ENCODE results near the gene C9orf78. TPM values are rescaled to one million over a fixed set of nuclear protein-coding genes. Genes with fewer than 3 reads are reported as not detected.

C9orf78 gene
- total and polyA plus RNA-seq, 9 of the 15 experiments (the other 6 are each of a cell fraction or from before 2014, with no cell fraction given): 94.6 to 266 (median 202) TPM

DNA sequence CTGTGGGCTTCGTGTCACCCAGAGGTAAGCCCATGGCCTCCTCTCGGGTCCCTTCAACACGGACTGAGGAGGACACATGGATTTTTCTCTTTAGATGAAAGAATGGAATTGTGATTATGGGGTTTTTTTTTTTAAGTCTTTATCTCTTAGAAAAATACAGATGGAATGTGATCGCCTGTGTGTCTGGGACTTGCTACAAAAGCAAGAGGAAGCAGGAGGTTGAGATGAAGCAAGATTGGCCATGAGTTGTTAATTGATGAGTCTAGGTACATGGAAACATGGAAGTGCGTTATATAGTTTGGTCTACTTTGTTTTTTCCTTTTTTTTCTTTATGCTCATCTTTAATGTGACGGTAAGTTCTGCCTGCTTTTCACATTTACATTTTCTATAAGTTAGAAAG is 14.8 kb upstream of the C9orf78 start (continued):
- TF ChIP-seq ZKSCAN8 (CRISPR knock-in tag; IDR thresholded peaks at IDR 0.05): no peak
- TF ChIP-seq ZNF41 (CRISPR knock-in tag; conservative IDR thresholded peaks at IDR 0.05): no peak
- no peak for TF ChIP-seq EGR1 (conservative IDR thresholded peaks at IDR 0.05)
- no peak for TF ChIP-seq ERF (CRISPR knock-in tag; IDR thresholded peaks at IDR 0.05)

DNA sequence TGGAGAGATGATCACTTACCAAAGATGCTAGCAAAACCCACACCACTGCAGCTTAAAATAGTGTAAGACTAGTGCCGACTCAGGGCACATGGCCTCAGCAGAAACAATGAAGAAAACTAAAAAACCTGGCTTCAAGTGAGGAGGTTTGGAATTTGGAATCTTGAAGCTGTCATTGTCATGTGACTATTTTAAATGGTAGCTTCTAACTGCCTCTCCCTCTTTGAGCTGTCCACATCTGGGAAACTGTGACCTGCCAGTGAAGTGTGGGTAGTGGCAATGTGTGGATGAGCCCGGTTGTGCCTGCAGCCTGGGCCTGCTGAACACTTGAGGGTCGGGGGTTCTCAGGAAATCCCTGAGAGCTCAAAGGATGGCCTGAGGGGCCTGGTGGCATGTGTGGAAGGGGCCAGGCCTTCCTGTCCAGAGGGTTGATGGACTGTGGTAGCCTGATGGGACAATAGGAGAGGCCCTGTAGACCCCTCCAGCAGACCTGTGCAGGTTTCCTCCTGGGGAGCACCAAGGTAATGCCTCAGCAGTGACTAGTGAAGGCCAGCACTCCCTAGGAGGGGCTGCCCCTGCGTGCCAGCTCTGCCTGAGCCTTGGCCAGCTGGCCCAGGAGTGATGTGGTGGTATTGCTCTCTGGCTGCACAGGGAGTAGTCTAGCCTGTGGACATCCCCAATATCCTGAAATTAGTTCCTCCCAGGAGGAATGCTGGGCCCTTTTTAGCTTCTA is 13.8 kb upstream of the C9orf78 start:
- Histone ChIP-seq H3K4me3 (no peak overlapping the region), H3K9me3 (replicated peaks; ENCODE audit: control insufficient read depth, insufficient read depth, low read depth, low read length) (no peaks in the 10 kb centered on the region), H3K36me3 (ENCODE audit: control insufficient read depth, insufficient read depth, low read length) (peaks cover 56% of the 10 kb centered on the region), H3K27me3 (ENCODE audit: control insufficient read depth in 2 of 2, insufficient read depth in 2 of 2, low read length in 2 of 2) (no peaks in the 10 kb centered on the region), H2AFZ (ENCODE audit: low read depth, low read length) (no peak overlapping the region), H3K4me2 (ENCODE audit: insufficient read depth, low read length) (no peak overlapping the region), H3K79me2 (ENCODE audit: control insufficient read depth, insufficient read depth, low read length) (peaks cover 6% of the 10 kb centered on the region; the same call in 2 of the 3 replicates), H3K9me1 (ENCODE audit: control insufficient read depth, insufficient read depth, low read length) (no peaks in the 10 kb centered on the region), H4K20me1 (replicated peaks; ENCODE audit: control insufficient read depth, insufficient read depth, low read length) (no peaks in the 10 kb centered on the region), H3K4me1 (replicated peaks in 1 of 2; ENCODE audit: control insufficient read depth in 2 of 2, insufficient read depth in 2 of 2, low read length in 2 of 2) (peaks cover 0 to 7% of the 10 kb centered on the region in 2 experiments; a peak in 2 of 5 replicates), H3K27ac (ENCODE audit: extremely low read depth, low read depth, low read length) (peak overlapping the region; percentile 16; the same call in 1 of the 3 replicates), H3K9ac (ENCODE audit: insufficient read depth in 1 of 2, low read depth in 2 of 2, low read length in 2 of 2) (peak overlapping the region in 1 of 2 experiments; percentile 75; a peak in 2 of 4 replicates)
- POLR2A ChIA-PET: interaction anchor here (0.7 to 7.5 kb wide), 6 partner anchors 12 to 688 kb away, joined by 3 to 91 read pairs (median 4); partner anchors contain the start of genes C9orf78 and USP20
- 75% methylated on average over 4 of the region's 4 CpGs for WGBS (ENCODE audit: insufficient coverage, low coverage, missing lambda C conversion rate)
- ATAC-seq (peak; percentile 33), FAIRE-seq (no peak), DNase-seq (ENCODE audit: extremely low read depth in 1 of 4, low spot score in 3 of 4) (no peak)
- CTCF ChIA-PET (ENCODE audit: low intra/inter-chr PET ratio): no interaction called here
- intact Hi-C loops (cut with micrococcal nuclease): no loop called here
- in situ Hi-C loops (cut with MboI): no loop called here
- no TSS peak for BruUV-seq (replicated peaks)
- TF ChIP-seq RAD51 (IDR thresholded peaks at IDR 0.05; ENCODE audit: borderline replicate concordance, low read depth) (peak; percentile 18; the same call in 1 of the 2 replicates), FOXA1 (IDR thresholded peaks at IDR 0.05; ENCODE audit: borderline replicate concordance) (no peak), NFE2 (IDR thresholded peaks at IDR 0.05; ENCODE audit: low read depth) (no peak), RBM17 (IDR thresholded peaks at IDR 0.05; ENCODE audit: borderline replicate concordance, low read depth, low read length) (no peak), POLR2G (IDR thresholded peaks at IDR 0.05; ENCODE audit: low read depth, low read length) (0 out of 2 replicates have a peak, but pooled peaks have one; percentile 9), NFE2L1 (tag; IDR thresholded peaks at IDR 0.05; ENCODE audit: borderline replicate concordance, low read depth) (no peak)
- TF ChIP-seq, protein P1, sequence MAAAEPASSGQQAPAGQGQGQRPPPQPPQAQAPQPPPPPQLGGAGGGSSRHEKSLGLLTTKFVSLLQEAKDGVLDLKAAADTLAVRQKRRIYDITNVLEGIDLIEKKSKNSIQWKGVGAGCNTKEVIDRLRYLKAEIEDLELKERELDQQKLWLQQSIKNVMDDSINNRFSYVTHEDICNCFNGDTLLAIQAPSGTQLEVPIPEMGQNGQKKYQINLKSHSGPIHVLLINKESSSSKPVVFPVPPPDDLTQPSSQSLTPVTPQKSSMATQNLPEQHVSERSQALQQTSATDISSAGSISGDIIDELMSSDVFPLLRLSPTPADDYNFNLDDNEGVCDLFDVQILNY (CRISPR knock-in tag; IDR thresholded peaks at IDR 0.05): no peak
- TF ChIP-seq, protein P2, sequence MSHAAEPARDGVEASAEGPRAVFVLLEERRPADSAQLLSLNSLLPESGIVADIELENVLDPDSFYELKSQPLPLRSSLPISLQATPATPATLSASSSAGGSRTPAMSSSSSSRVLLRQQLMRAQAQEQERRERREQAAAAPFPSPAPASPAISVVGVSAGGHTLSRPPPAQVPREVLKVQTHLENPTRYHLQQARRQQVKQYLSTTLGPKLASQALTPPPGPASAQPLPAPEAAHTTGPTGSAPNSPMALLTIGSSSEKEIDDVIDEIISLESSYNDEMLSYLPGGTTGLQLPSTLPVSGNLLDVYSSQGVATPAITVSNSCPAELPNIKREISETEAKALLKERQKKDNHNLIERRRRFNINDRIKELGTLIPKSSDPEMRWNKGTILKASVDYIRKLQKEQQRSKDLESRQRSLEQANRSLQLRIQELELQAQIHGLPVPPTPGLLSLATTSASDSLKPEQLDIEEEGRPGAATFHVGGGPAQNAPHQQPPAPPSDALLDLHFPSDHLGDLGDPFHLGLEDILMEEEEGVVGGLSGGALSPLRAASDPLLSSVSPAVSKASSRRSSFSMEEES (CRISPR knock-in tag; IDR thresholded peaks at IDR 0.05): peak; percentile 88
- TF ChIP-seq, protein P3, sequence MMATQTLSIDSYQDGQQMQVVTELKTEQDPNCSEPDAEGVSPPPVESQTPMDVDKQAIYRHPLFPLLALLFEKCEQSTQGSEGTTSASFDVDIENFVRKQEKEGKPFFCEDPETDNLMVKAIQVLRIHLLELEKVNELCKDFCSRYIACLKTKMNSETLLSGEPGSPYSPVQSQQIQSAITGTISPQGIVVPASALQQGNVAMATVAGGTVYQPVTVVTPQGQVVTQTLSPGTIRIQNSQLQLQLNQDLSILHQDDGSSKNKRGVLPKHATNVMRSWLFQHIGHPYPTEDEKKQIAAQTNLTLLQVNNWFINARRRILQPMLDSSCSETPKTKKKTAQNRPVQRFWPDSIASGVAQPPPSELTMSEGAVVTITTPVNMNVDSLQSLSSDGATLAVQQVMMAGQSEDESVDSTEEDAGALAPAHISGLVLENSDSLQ (IDR thresholded peaks at IDR 0.05): no peak
- TF ChIP-seq, protein P4, sequence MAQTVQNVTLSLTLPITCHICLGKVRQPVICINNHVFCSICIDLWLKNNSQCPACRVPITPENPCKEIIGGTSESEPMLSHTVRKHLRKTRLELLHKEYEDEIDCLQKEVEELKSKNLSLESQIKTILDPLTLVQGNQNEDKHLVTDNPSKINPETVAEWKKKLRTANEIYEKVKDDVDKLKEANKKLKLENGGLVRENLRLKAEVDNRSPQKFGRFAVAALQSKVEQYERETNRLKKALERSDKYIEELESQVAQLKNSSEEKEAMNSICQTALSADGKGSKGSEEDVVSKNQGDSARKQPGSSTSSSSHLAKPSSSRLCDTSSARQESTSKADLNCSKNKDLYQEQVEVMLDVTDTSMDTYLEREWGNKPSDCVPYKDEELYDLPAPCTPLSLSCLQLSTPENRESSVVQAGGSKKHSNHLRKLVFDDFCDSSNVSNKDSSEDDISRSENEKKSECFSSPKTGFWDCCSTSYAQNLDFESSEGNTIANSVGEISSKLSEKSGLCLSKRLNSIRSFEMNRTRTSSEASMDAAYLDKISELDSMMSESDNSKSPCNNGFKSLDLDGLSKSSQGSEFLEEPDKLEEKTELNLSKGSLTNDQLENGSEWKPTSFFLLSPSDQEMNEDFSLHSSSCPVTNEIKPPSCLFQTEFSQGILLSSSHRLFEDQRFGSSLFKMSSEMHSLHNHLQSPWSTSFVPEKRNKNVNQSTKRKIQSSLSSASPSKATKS (CRISPR knock-in tag; IDR thresholded peaks at IDR 0.05): no peak
